NOMO-1 treated with DMSO at 0.1 percent for 48 hours (cell line): ENCODE measurements around the gene KMT2E.
"Not testable (repeated sequence)": the region's sequence is repeated elsewhere in the genome, so short reads cannot be mapped to it uniquely, and the experiment has no call there.

Experiments used
- DNase-seq: peaks from one replicate; lab custom pipeline; 2025; ENCODE audit not compliant: unreplicated experiment; lab: John Stamatoyannopoulos, UW

The KMT2E gene

DNA sequence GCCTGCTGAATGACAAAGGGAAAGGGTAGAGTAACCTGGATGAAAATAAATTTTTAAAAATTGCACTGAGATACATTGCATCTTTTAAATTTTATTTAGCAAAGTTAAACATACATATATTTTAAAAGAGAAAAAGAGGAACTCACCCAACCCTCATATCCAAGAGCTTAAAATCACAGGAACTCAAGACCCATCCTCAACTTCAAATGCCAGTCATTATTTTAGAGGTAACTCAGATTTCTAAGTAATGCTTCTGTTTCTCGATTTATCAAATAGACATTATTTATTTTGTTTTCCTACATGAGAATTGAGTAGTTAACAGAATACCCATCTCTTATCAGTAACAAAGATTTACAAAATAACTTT, 32.4 kb upstream of the KMT2E start:
- peak; percentile 9 for DNase-seq

DNA sequence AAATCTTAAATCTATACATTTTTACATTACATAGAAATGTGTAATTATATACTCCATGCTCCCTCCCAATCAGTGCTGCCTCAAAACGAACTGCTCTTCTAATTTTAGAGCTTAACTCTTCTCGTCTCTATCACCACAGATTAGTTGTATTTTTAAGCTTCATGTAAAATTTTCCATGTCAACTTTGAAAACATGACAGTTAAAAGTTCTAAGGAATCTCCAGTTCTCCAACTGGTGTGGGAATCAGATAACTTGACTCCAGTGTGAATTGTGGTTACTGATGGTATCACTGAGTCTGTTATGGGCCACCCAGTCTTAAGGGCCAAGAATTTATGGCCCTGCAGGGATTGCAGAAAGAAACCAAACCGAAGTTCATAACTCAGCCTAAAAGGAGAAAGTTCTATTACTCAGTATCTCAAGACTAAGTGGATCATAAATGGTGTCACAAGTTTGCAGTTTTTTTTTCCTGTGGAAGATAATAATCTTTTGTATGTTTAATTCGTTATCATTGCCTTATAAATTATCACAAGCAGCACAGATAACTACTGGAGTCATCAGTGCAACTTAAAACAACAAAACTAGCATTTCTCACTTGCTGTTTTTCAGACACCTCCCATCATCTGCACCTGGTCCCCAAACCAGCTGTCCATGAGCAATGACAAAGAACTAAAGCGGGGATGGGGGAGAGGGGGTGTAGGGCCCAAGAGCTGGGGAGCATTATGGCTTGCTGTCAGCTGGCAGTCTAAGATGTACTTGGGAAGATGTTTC, 31.5 kb upstream of the KMT2E start:
- DNase-seq = no peak

DNA sequence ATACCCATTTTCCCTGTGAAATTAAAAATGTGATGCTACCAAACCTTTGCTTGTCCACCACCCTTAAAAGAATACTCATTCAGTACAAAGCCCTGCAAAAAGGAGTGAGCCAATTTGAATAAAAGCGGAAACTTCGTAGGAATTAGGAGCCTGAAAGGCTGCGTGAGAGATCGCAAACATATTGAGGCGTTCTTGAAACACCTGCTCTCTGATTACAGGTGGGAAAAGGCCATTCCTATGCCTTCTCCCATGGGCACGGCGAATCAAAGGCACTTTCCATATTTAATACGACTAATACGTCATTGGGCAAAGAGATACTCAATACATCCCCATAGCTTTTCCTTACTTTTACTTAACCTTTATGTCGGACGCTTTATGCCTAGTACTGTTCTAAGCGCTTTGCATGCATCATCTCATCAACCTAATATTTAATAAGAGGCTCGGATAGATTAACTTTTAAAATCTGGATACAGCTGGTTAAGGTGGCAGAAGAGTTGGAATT, 30.9 kb upstream of the KMT2E start:
- no peak for DNase-seq

DNA sequence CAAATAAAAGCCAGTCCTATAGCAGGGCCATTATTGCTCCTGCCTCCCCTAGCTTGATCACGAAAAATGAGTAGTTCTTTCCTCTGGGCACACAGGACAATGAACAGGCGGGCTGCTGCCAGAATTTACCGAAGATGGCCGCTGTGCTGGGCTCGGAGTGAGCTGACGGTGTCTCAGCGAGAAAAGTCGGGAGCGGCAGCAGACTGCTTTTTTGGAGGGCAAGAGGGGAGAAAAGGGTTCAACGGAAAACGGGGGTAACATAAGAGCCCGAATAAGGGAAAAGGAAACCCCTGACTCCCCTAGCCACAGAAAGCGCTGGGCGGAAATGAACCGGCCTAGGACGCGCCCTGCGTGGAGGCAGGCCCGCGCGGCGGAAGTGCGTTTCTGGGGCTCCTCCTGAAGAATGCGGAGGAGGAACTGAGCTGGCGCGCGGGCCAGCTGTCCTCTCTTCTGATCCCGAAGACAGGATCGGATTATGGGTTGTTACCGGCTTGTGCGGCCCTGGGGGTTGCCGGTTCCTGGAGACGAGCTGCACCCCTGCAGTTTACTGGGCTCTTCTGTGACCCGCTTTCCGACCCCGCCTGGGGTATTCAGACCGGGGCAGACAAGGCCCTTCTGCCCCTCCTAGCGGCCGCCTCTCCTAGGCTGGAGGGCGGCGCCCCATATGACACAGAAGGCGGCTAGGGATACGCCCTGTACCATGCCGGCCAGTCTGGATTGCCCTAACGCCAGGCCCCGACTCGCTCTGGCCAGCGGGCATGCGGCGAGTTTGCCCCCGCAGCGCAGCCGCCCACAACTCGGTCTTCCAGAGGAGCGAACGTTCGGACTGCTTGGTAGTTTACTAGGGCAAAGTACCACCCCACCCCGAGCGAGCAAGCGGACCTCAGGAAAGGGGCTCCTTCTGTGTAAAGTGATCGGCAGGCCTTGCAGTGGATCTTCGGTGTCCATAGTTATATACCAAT, 30.1 kb upstream of the KMT2E start:
- peak; percentile 68 for DNase-seq

DNA sequence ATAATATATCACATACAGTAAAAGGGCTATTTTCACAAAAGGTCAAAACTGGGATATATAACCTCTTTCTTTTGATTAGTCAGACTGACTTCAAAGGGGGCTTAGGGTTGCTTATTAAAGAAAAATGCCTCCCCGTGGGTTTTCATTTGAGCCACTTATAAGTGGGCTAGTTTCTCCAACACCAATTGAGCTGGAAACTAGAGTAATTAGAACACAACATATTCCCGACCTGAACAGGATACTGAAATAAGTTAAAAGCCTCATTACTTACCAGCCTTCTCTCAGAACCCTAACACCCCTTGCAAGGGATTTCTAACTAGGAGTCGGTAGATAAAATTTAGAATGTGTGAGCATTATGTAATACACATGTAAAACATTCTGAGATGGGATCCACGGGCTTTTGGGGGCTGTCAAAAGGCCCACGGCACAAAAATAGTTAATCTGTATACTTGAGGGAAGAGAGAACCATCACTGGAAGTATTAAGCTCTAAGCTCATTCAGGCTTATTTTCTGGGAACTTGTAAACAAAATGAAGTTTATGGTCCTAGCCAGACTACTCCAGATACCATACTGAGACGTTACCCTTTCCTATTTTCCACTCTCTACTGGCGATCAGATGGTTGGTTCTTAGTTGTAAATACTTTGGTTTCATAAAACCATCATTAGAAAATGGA, 29.3 kb upstream of the KMT2E start:
- no peak for DNase-seq

DNA sequence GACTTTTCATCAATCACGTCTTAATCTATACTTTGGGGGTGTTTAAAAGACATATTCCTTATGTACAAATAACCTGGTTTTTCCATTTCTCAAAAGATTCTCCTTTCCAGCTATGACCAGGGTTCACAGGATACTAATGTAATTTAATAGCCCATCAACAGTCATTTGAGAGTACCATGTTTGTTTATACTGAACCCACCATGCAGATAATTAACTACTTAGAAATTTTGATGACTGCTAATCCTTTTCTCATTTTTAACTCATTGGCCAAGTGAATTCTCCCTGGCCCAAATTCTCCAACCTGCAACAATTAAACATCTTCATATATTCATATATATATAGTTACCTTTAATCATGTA, 28.8 kb upstream of the KMT2E start:
- DNase-seq = no peak

DNA sequence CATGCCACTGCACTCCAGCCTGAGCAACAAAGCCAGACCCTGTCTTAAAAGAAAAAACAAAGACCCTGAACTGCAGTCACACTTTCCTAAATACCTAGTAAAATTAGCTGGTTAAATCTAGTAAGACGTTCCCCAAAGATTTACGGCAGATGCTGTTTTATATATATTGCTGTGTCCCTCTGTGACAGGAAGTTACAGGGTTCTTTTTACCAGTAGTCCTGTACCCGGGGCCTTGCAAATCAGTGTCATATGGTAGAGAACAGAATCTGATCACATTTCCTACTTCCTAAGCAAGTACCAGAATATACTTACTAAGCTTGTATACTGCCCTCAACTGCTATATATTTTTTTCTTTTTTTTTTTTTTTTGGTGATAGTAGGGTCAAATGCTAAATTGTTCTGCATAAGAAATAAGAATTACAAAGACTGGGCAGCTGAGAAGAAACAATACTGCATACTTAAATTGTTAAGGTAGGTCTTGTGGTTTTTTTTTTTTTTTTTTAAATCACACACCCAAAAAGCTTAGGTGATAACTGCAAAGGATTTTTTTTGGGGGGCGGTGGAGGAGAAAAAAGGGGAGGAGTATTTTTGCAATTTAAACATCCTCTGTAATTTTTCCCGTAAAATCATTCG, 27.3 kb upstream of the KMT2E start:
- DNase-seq = no peak

DNA sequence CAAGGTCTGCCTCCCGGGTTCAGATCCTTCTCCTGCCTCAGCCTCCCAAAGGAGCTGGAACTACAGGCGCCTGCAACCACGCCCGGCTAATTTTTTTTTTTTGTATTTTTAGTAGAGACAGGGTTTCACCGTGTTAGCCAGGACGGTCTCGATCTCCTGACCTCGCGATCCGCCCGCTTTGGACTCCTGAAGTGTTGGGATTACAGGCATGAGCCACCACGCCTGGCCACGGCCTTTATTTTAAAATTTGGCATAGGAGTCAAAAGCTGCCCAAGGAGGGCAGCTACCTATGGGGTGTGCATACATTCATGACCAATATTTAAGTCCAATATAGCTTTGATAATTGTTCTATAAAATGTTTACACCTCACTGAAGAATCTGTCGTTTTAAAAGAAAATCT, 26.6 kb upstream of the KMT2E start:
- DNase-seq = not testable (repeated sequence)

DNA sequence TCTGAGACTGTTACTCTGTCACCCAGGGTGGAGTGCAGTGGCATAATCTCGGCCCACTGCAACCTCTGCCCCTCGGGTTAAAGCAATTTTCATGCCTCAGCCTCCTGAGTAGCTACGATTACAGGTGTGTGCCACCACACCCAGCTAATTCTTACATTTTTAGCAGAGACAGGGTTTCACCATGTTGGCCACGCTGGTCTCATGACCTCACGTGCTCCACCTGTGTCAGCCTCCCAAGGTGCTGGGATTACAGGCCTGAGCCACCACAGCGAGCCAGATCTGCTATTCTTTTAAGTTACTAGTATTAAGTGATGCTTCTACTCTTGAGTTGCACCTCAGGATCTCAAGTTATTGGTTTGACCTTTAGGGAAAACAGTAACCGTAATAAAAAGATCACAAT, 23.0 kb upstream of the KMT2E start:
- DNase-seq = no peak

DNA sequence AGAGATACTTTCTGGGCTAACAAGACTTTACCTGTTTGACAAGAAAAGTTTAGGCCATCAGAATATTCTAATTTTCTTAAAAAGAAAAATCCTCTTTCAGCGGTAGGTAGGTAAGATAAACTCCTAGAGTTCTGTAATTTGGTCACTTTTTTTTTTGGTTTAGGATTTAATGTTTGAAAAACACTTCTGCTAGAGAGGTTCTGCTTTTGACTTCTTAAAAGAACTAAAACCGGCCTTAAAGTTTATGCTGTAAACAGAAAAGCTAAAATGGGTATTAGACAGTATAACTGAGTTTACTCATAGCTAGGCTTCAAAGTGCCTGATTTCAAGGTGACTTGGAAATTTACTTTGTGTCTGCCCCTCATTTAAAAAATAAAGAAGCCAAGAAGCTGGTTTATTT, 21.7 kb upstream of the KMT2E start:
- DNase-seq = no peak

DNA sequence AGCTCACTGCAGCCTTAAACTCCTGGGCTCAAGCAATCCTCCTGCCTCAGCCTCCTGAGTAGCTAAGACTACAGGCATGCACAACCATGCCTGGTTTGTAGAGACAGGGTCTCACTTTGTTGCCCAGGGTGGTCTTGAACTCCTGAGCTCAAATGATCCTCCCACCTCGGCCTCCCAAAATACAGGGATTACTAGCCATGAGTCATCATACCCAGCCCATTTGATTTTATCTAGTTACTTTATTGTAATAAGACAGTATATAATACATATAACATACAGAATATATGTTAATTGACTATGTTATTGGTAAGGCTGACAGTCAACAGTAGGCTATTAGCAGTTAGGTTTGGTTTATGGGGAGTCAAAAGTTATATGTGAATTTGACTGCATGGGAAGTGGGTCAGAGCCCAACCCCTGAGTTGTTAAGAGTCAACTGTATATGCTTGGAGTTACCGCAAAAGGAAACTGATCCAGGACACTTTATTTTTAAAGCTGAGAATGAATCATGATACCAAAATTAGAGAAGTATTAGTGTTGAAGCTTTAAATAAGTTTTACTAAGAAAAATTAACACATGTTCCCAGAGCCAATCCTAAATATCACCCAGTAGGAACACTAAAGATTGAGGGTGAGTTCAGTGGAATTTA, 20.7 kb upstream of the KMT2E start:
- no peak for DNase-seq

DNA sequence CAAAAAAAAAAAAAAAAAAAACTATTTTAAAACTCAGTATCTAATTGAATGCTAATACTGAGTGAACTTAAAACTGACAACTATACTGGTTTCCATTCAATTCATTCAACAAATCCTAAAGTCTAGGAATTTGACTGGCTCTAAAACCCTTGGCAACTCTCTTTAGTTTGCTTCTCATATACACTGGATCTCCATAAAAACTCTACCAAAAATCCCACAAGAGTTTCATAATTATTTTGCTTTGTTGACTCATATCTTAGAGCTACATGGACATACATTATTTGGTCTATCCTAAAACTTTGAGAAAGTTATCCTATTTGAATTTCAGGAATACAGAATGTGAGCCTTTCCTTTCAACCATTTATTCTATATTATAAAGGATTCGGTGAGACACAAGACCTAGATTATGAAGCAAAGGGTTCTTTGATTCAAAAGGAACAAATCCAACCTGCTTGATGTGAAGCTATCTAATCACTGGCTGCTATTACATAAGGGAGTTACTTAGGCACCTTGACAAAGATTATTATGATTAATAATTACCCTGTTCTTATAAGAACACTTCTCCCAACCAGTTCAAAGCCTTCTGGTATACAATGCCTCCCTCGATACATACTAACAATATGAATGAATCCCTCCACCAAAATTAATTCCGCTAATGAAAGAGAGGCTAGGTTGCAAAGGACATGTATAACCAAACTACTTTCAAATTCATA, 15.8 kb upstream of the KMT2E start:
- DNase-seq = no peak

DNA sequence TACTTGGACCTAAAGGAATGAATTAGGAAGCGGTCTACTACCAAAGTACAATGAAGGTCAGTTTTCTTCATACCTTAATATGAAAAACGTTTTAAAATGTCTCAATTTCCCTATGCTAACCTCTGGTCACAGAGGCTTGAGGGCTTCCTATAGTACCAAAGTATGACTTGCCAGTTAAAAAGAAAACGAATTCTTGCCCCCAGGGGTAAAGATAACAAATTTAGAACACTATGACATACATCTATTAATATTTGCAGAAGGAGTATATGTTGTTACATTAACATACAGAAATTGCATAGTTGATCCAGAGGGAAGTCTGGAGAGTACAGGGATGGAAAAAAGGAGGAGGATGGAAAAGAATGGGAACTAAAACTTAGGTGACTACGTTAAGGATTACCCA, 13.8 kb upstream of the KMT2E start:
- DNase-seq = no peak

DNA sequence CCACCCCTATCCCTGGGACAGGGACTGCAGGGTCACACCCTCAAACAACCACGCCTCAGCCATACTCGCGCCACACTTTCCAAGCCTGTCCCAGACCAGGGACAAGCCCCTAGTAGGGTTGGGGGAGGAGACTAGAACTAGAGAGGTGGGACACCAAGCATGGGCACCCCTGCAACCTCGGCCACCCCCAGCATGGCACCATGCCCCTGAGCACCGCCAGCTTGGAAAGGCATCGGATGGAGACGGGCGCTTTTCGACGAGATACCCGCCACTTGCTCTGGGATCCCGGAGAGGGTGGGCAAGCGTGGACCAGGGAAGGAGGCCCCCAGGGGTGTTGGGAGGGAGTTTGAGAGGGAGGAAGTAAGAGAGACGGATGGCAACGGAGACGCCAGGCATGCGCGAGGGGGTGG, 13.1 kb upstream of the KMT2E start:
- DNase-seq = no peak

DNA sequence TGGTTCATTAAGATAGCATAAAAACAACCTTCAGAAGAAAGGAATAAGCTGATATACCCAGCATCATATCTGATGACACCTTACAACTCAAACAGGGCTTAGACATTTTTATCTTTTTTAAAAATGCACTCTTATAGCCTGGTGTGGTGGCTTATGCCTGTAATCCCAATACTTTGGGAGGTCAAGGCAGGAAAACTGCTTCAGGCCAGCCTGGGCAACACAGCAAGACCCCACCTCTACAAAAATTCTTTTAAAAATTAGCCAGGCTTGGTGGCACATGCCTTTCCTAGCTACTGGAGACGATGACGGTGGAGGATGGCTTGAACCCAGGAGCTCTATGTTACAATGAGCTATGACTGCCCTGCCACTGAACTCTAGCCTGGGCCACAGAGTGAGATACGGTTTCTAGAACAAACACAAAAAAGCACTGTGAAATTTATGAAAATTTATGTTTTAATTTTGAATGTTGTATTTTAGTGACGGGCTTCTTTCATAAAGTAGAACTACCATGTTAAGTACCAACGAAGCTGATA, 12.3 kb upstream of the KMT2E start:
- no peak for DNase-seq

DNA sequence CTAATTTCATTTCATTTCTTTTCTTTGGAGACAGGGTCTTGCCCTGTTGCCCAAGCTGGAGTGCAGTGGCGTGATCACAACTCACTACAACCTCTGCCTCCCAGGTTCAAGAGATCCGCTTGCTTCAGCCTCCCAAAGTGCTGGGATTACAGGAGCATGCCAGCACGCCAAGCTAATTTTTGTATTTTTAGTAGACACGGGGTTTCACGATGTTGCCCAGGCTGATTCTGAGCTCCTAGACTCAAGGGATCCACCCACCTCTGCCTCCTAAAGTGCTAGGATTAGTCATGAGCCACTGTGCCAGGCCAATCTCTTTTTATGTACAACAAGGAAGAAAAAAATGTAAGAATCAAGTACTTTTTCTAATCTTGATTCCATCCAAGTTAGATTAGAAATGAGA, 10.7 kb upstream of the KMT2E start:
- no peak for DNase-seq

DNA sequence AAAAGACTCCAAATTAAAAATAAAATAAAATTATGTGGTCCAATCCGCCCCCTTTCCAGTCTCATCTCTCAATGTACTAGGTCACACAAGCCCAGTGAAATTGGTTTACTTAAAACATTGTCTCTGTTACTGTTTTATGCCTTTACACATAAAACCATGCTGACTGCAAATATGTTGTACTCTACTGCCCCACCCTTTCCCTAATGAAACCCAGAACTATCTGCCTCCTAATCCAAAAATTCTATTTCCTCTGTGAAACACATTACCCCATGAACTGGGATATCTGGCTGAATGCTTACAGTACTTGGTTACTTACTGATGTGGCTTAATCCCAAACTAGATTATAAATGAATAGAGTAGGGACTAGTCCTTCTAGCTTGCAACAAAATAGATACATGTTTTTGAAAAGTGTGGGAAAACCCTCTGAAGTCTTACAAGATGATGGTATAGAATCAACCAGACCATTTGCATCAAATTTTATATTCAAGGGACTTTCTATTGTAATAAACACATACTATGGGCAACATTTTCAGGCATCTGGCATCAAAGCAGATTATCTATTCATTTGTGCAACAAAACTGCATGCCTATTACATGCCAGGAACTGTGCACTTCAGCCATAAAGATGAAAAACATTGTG, 10.0 kb upstream of the KMT2E start:
- no peak for DNase-seq

DNA sequence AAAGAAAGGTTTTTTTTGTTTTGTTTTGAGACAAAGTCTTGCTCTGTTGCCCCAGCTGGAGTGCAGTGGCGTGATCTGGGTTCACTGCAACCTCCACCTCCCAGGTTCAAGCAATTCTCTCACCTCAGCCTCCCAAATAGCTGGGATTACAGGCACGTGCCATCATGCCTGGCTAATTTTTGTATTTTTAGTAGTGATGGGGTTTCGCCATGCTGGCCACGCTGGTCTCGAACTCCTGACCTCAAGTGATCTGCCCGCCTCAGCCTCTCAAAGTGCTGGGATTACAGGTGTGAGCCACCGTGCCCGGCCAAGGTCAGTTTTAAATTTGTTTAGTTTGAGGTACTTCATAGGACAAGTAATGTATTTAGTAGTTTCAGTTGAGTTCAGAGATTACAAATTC, 9.0 kb upstream of the KMT2E start:
- DNase-seq = not testable (repeated sequence)

DNA sequence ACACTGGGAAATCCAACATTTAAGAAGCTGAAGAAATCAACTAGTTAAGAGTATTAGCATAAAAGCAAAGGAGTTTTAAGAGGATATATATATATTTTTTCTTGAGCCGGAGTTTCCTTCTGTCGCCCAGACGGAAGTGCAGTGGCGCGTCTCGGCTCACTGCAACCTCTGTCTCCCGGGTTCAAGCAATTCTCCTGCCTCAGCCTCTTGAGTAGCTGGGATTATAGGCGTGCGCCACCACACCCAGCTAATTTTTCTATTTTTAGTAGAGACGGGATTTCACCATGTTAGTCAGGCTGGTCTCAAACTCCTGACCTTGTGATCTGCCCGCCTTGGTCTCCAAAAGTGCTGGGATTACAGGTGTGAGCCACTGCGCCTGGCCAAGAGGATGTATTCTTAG, 8.5 kb upstream of the KMT2E start:
- DNase-seq = not testable (repeated sequence)
